H9 (cell line): Measurements from ENCODE around the gene RBFOX1. TPM values are rescaled to one million over a fixed set of nuclear protein-coding genes. Genes with fewer than 3 reads are reported as not detected.

ENCODE experiments used
- DNase-seq: peaks from one replicate; pipeline ENCODE4 v3.0.0-alpha.2; 2017
- H2AFZ ChIP-seq: one replicate; pipeline ENCODE4 v1.6.1; 2013; ENCODE audit warnings: mild to moderate bottlenecking, low read length, control low read depth, moderate library complexity
- H2AK5ac ChIP-seq: 2 replicates; pipeline ENCODE4 v1.6.1; 2013; ENCODE audit warnings: low read length, control low read depth, mixed read lengths; ENCODE audit not compliant: insufficient read length
- H2BK120ac ChIP-seq: one replicate; pipeline ENCODE4 v1.6.1; 2013; ENCODE audit warnings: low read depth, mild to moderate bottlenecking, low read length, control low read depth, inconsistent platforms; ENCODE audit not compliant: poor library complexity, severe bottlenecking
- H2BK12ac ChIP-seq: 2 replicates; pipeline ENCODE4 v1.6.1; 2013; ENCODE audit warnings: low read length, control low read depth, mixed read lengths, low read depth; ENCODE audit not compliant: insufficient read length
- H2BK15ac ChIP-seq: 2 replicates; pipeline ENCODE4 v1.6.1; 2013; ENCODE audit warnings: low read depth, low read length, control low read depth
- H2BK20ac ChIP-seq: one replicate; pipeline ENCODE4 v1.6.1; 2013; ENCODE audit warnings: low read depth, mild to moderate bottlenecking, low read length, control low read depth, inconsistent platforms; ENCODE audit not compliant: poor library complexity, severe bottlenecking
- H2BK5ac ChIP-seq: 2 replicates; pipeline ENCODE4 v1.6.1; 2013; ENCODE audit warnings: low read length, control low read depth, mixed read lengths; ENCODE audit not compliant: insufficient read length
- H3K14ac ChIP-seq: 2 replicates; pipeline ENCODE4 v1.6.1; 2013; ENCODE audit warnings: low read length, control low read depth; ENCODE audit not compliant: insufficient read depth
- H3K18ac ChIP-seq: 2 replicates; pipeline ENCODE4 v1.6.1; 2013; ENCODE audit warnings: low read depth, mild to moderate bottlenecking, mixed read lengths, low read length, control low read depth; ENCODE audit not compliant: insufficient read length
- H3K23ac ChIP-seq: 2 replicates; pipeline ENCODE4 v1.6.1; 2013; ENCODE audit warnings: low read length, control low read depth, mixed read lengths, low read depth; ENCODE audit not compliant: insufficient read length
- H3K23me2 ChIP-seq: 2 replicates; pipeline ENCODE4 v1.6.1; 2013; ENCODE audit warnings: low read depth, mild to moderate bottlenecking, mixed read lengths, low read length, control low read depth; ENCODE audit not compliant: insufficient read length, poor library complexity, severe bottlenecking
- H3K27ac ChIP-seq: 2 replicates; pipeline ENCODE4 v1.5.1; 2013; ENCODE audit warnings: low read length, control low read depth, mixed read lengths, low read depth; ENCODE audit not compliant: insufficient read length
- H3K27me3 ChIP-seq: 2 replicates; pipeline ENCODE4 v1.6.1; 2013; ENCODE audit warnings: low read length, control low read depth, inconsistent platforms; ENCODE audit not compliant: insufficient read depth
- H3K4ac ChIP-seq: 2 replicates; pipeline ENCODE4 v1.6.1; 2013; ENCODE audit warnings: low read depth, mild to moderate bottlenecking, control low read depth, inconsistent platforms, low read length, moderate library complexity
- H3K4me1 ChIP-seq: 2 replicates; pipeline ENCODE4 v1.6.1; 2013; ENCODE audit warnings: low read length, control low read depth, inconsistent platforms; ENCODE audit not compliant: insufficient read depth
- H3K4me2 ChIP-seq: 2 replicates; pipeline ENCODE4 v1.6.1; 2013; ENCODE audit warnings: low read length, control low read depth, mixed read lengths; ENCODE audit not compliant: insufficient read length, insufficient read depth
- H3K56ac ChIP-seq: 2 replicates; pipeline ENCODE4 v1.6.1; 2013; ENCODE audit warnings: low read depth, mild to moderate bottlenecking, mixed read lengths, low read length, control low read depth; ENCODE audit not compliant: insufficient read length
- H3K79me1 ChIP-seq: 2 replicates; pipeline ENCODE4 v1.6.1; 2013; ENCODE audit warnings: low read depth, mild to moderate bottlenecking, moderate library complexity, low read length, control low read depth, inconsistent platforms; ENCODE audit not compliant: insufficient read depth, poor library complexity, severe bottlenecking
- H3K79me2 ChIP-seq: 2 replicates; pipeline ENCODE4 v1.6.1; 2013; ENCODE audit warnings: low read length, control low read depth, inconsistent platforms; ENCODE audit not compliant: insufficient read depth
- H3K9ac ChIP-seq: 2 replicates; pipeline ENCODE4 v1.6.1; 2013; ENCODE audit warnings: low read length, control low read depth, mixed read lengths; ENCODE audit not compliant: insufficient read length; ENCODE audit errors: extremely low read depth
- H3K9me3 ChIP-seq: one replicate; pipeline ENCODE4 v1.6.1; 2013; ENCODE audit warnings: low read depth, low read length, inconsistent platforms; ENCODE audit not compliant: control insufficient read depth
- H3T11ph ChIP-seq: one replicate; pipeline ENCODE4 v1.6.1; 2013; ENCODE audit warnings: mild to moderate bottlenecking, low read length, control low read depth, inconsistent platforms
- H4K20me1 ChIP-seq: one replicate; pipeline ENCODE4 v1.6.1; 2013; ENCODE audit not compliant: control insufficient read depth, insufficient read length, insufficient read depth
- H4K5ac ChIP-seq: 2 replicates; pipeline ENCODE4 v1.6.1; 2013; ENCODE audit warnings: low read depth, mild to moderate bottlenecking, mixed read lengths, low read length, control low read depth; ENCODE audit not compliant: insufficient read length
- H4K8ac ChIP-seq: replicated peaks from 2 replicates; pipeline ENCODE4 v1.6.1; 2013; ENCODE audit warnings: low read length, control low read depth, mixed read lengths, low read depth; ENCODE audit not compliant: insufficient read length
- H4K91ac ChIP-seq: 2 replicates; pipeline ENCODE4 v1.6.1; 2013; ENCODE audit warnings: low read depth, mild to moderate bottlenecking, moderate library complexity, mixed read lengths, low read length, control low read depth; ENCODE audit not compliant: insufficient read length
- H3K27ac Mint-ChIP-seq, 3 experiments: 2 replicates in 2 of 3; 3 replicates in 1 of 3; pipeline ENCODE4 v1.8.0; 2020 to 2021; ENCODE audit warnings: mixed read lengths in 3 of 3, mild to moderate bottlenecking in 1 of 3, moderate library complexity in 1 of 3
- H3K27me3 Mint-ChIP-seq: 2 replicates; pipeline ENCODE4 v1.8.0; 2021; ENCODE audit warnings: low read depth, mild to moderate bottlenecking, moderate library complexity, mixed read lengths
- H3K36me3 Mint-ChIP-seq, 3 experiments: 2 replicates in 2 of 3; 3 replicates in 1 of 3; pipeline ENCODE4 v1.8.0; 2020 to 2021; ENCODE audit warnings: low read depth in 3 of 3, mixed read lengths in 3 of 3; ENCODE audit not compliant: insufficient read depth in 1 of 3
- H3K4me1 Mint-ChIP-seq, 2 experiments: 2 replicates each; pipeline ENCODE4 v1.8.0; 2020; ENCODE audit warnings: mixed read lengths in 2 of 2
- H3K4me3 Mint-ChIP-seq, 2 experiments: 2 replicates in 1 of 2; 3 replicates in 1 of 2; pipeline ENCODE4 v1.8.0; 2020 to 2021; ENCODE audit warnings: mild to moderate bottlenecking in 2 of 2, mixed read lengths in 2 of 2, moderate library complexity in 1 of 2
- H3K9me3 Mint-ChIP-seq, 2 experiments: 2 replicates in 1 of 2; 3 replicates in 1 of 2; pipeline ENCODE4 v1.8.0; 2020; ENCODE audit warnings: mild to moderate bottlenecking in 2 of 2, mixed read lengths in 2 of 2, moderate library complexity in 1 of 2
- WGBS: extraction: QIAGEN DNeasy Blood & Tissue Kit; methylation state at CpG from one replicate; pipeline ENCODE4 v1.1.7; 2013; ENCODE audit warnings: missing lambda C conversion rate, low lambda C conversion rate, mixed read lengths; ENCODE audit not compliant: insufficient read length; ENCODE audit errors: extremely low coverage; 5-methylcytosine and 5-hydroxymethylcytosine counted together
- total RNA-seq: library from RNA; stranded (reverse); gene quantifications from 2 replicates; pipeline ENCODE4 v1.2.1, GENCODE V29; 2021
- TF ChIP-seq, protein P1 (sequence below): fragments of 200-600 bp; sonication (generic); conservative IDR thresholded peaks from 3 replicates; pipeline ENCODE4 v1.8.0; 2021; ENCODE audit warnings: antibody characterized with exemption, mild to moderate bottlenecking

Gene RBFOX1
- total RNA-seq, 1 experiment from 2014 or later: 2.0 TPM

DNA sequence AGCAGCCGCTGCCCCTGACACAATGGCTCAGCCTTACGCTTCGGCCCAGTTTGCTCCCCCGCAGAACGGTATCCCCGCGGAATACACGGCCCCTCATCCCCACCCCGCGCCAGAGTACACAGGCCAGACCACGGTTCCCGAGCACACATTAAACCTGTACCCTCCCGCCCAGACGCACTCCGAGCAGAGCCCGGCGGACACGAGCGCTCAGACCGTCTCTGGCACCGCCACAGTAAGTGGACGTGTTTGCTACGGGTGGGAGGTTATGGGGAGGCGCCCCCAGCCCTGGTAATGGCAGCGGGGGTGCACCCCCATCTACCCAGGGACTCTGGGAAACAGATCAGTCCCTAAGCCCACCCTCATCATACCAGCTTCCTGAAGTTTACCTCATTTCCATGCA lies 185.5 kb downstream of the RBFOX1 start:
- peaks cover 0 to 5% of the 10 kb centered on the region in 2 experiments; a peak in 2 of 4 replicates for H3K4me1 Mint-ChIP-seq
- no peak overlapping the region for H2AFZ ChIP-seq
- no peaks in the 10 kb centered on the region for H3K9me3 ChIP-seq
- H2BK12ac ChIP-seq: no peak overlapping the region
- TF ChIP-seq, protein P1, sequence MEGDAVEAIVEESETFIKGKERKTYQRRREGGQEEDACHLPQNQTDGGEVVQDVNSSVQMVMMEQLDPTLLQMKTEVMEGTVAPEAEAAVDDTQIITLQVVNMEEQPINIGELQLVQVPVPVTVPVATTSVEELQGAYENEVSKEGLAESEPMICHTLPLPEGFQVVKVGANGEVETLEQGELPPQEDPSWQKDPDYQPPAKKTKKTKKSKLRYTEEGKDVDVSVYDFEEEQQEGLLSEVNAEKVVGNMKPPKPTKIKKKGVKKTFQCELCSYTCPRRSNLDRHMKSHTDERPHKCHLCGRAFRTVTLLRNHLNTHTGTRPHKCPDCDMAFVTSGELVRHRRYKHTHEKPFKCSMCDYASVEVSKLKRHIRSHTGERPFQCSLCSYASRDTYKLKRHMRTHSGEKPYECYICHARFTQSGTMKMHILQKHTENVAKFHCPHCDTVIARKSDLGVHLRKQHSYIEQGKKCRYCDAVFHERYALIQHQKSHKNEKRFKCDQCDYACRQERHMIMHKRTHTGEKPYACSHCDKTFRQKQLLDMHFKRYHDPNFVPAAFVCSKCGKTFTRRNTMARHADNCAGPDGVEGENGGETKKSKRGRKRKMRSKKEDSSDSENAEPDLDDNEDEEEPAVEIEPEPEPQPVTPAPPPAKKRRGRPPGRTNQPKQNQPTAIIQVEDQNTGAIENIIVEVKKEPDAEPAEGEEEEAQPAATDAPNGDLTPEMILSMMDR: no peak
- no peak overlapping the region for H2AK5ac ChIP-seq
- WGBS: no CpG with 5 or more reads among the region's 25 CpGs
- H3K14ac ChIP-seq: no peak overlapping the region
- H4K91ac ChIP-seq: no peak overlapping the region
- H4K5ac ChIP-seq: no peak overlapping the region
- no peak overlapping the region for H3K4me3 Mint-ChIP-seq
- no peaks in the 10 kb centered on the region for H3K4me1 ChIP-seq
- H2BK15ac ChIP-seq: no peak overlapping the region
- no peak for DNase-seq
- H3K9ac ChIP-seq: no peak overlapping the region
- no peak overlapping the region for H4K8ac ChIP-seq
- H3K9me3 Mint-ChIP-seq: peaks cover 0 to 5% of the 10 kb centered on the region in 2 experiments; a peak in 2 of 5 replicates
- H3K36me3 Mint-ChIP-seq: peaks cover 0 to 8% (median 3%) of the 10 kb centered on the region in 3 experiments; a peak in 2 of 7 replicates
- H3K23ac ChIP-seq: no peak overlapping the region
- no peak overlapping the region for H3K27ac Mint-ChIP-seq
- H2BK5ac ChIP-seq: no peak overlapping the region
- no peaks in the 10 kb centered on the region; the same call in none of the 2 replicates for H3K27me3 Mint-ChIP-seq
- no peak overlapping the region for H3K4me2 ChIP-seq
- no peak overlapping the region for H3K56ac ChIP-seq
- no peaks in the 10 kb centered on the region for H4K20me1 ChIP-seq
- no peaks in the 10 kb centered on the region for H3K79me2 ChIP-seq
- H2BK20ac ChIP-seq: no peak overlapping the region
- no peak overlapping the region for H3K18ac ChIP-seq
- H3K27me3 ChIP-seq: no peaks in the 10 kb centered on the region
- no peaks in the 10 kb centered on the region for H3K79me1 ChIP-seq
- no peak overlapping the region for H3T11ph ChIP-seq
- H3K27ac ChIP-seq: no peak overlapping the region
- H3K23me2 ChIP-seq: no peaks in the 10 kb centered on the region
- no peak overlapping the region for H2BK120ac ChIP-seq
- no peak overlapping the region for H3K4ac ChIP-seq
